Caco-2 (cell line): ENCODE data around the gene ZC3H4. TPM values are rescaled to one million over a fixed set of nuclear protein-coding genes. Genes with fewer than 3 reads are reported as not detected.

ENCODE experiments used
- BruUV-seq: library from RNA; stranded (reverse); fragments of 400-500 nt; replicated peaks from 2 replicates; lab custom pipeline; 2021; lab: Mats Ljungman, UMichigan
- CTCF ChIA-PET: fragments of 300-600 bp; sonication (Branson Sonifier 250); formaldehyde crosslinking; loops from one replicate; lab custom pipeline; 2022; ENCODE audit warnings: antibody characterized with exemption; lab: Charles Lee
- POLR2A ChIA-PET: fragments of 300-600 bp; sonication (Branson Sonifier 250); formaldehyde crosslinking; loops from one replicate; lab custom pipeline; 2022; ENCODE audit warnings: antibody characterized with exemption; lab: Charles Lee
- DNase-seq, 2 experiments: peaks; one replicate each; pipeline versions ENCODE4 v3.0.0 to v3.0.0-alpha.2; 2020 to 2022
- H3K27me3 ChIP-seq: replicated peaks from 2 replicates; pipeline ENCODE4 v1.6.0; 2011; ENCODE audit warnings: low read length; ENCODE audit not compliant: control insufficient read depth, insufficient read depth
- H3K36me3 ChIP-seq: 2 replicates; pipeline ENCODE4 v1.5.1; 2011; ENCODE audit warnings: low read length; ENCODE audit not compliant: control insufficient read depth, insufficient read depth
- H3K4me1 ChIP-seq: fragments of 250-450 bp; sonication (Bioruptor Pico); 2 replicates; pipeline ENCODE4 v1.5.1; 2020; ENCODE audit warnings: mild to moderate bottlenecking
- H3K4me3 ChIP-seq: 2 replicates; pipeline ENCODE4 v1.5.1; 2011; ENCODE audit warnings: low read depth, mild to moderate bottlenecking, control low read depth, low read length
- H3K9me3 ChIP-seq: fragments of 250-450 bp; sonication (Bioruptor Pico); 2 replicates; pipeline ENCODE4 v1.5.1; 2020; ENCODE audit warnings: mild to moderate bottlenecking, moderate library complexity
- H3K27ac Mint-ChIP-seq: one replicate; pipeline ENCODE4 v1.8.0; 2022; ENCODE audit warnings: mixed read lengths; ENCODE audit not compliant: unreplicated experiment
- H3K27me3 Mint-ChIP-seq: one replicate; pipeline ENCODE4 v1.8.0; 2022; ENCODE audit warnings: mixed read lengths; ENCODE audit not compliant: insufficient read depth, unreplicated experiment
- H3K36me3 Mint-ChIP-seq: one replicate; pipeline ENCODE4 v1.8.0; 2022; ENCODE audit warnings: mild to moderate bottlenecking, mixed read lengths; ENCODE audit not compliant: insufficient read depth, unreplicated experiment
- H3K4me1 Mint-ChIP-seq: one replicate; pipeline ENCODE4 v1.8.0; 2022; ENCODE audit warnings: low read depth, mixed read lengths; ENCODE audit not compliant: unreplicated experiment
- H3K4me3 Mint-ChIP-seq: one replicate; pipeline ENCODE4 v1.8.0; 2022; ENCODE audit warnings: mild to moderate bottlenecking, moderate library complexity, mixed read lengths; ENCODE audit not compliant: unreplicated experiment
- H3K9me3 Mint-ChIP-seq: one replicate; pipeline ENCODE4 v1.8.0; 2022; ENCODE audit warnings: mixed read lengths; ENCODE audit not compliant: unreplicated experiment
- CTCF ChIP-seq, 2 experiments: fragments of 200-600 bp in 1 of 2; IDR thresholded peaks; 1 replicate in 1 of 2; 2 replicates in 1 of 2; pipeline versions ENCODE4 v1.5.1 to v1.8.0; 2011 to 2022; ENCODE audit warnings: antibody characterized with exemption in 1 of 2, control low read depth in 1 of 2, inconsistent platforms in 1 of 2, low read depth in 1 of 2, low read length in 1 of 2, mild to moderate bottlenecking in 1 of 2, moderate library complexity in 1 of 2; ENCODE audit not compliant: insufficient read depth in 1 of 2, severe bottlenecking in 1 of 2, unreplicated experiment in 1 of 2
- intact Hi-C: fragments of 100-400 bp; cut with micrococcal nuclease; formaldehyde crosslinking; loops from one replicate; pipeline ENCODE4 v1.10.0; 2022; ENCODE audit not compliant: unreplicated experiment
- total RNA-seq: library from RNA; stranded (reverse); gene quantifications from 2 replicates; pipeline ENCODE4 v1.2.3, GENCODE V29; 2022

Gene ZC3H4
- total RNA-seq, 1 experiment from 2014 or later: 70.3 TPM

GRCh38 chr19:47123406-47123805, 9.8 kb upstream of the ZC3H4 start:
- peaks cover 27% of the 10 kb centered on the region for H3K4me1 ChIP-seq
- Mint-ChIP-seq H3K9me3 (no peaks in the 10 kb centered on the region), H3K4me3 (no peak overlapping the region), H3K27ac (peak overlapping the region; percentile 90), H3K4me1 (peaks cover 19% of the 10 kb centered on the region), H3K36me3 (peaks cover 8% of the 10 kb centered on the region), H3K27me3 (no peaks in the 10 kb centered on the region)
- POLR2A ChIA-PET: interaction anchor here (0.6 kb wide), 3 partner anchors 40 to 105 kb away, joined by 3 to 4 read pairs (median 3); no protein-coding TSS in a partner anchor
- no peaks in the 10 kb centered on the region for H3K9me3 ChIP-seq
- no peak overlapping the region for H3K4me3 ChIP-seq
- H3K27me3 ChIP-seq: no peaks in the 10 kb centered on the region
- CTCF ChIA-PET: interaction anchor here (0.6 to 1.8 kb wide), 5 partner anchors 12 to 356 kb away, joined by 3 to 8 read pairs (median 6); no protein-coding TSS in a partner anchor
- no peaks in the 10 kb centered on the region for H3K36me3 ChIP-seq
- no TSS peak for BruUV-seq
- no peak for DNase-seq
- intact Hi-C loops: loop anchor here (10.0 kb wide), 1 partner anchor 269 kb away; the partner anchor contains the start of gene AP2S1
- no peak for TF ChIP-seq CTCF (IDR thresholded peaks at IDR 0.05; ENCODE audit: insufficient read depth in 1 of 2, low read depth in 1 of 2, low read length in 1 of 2, severe bottlenecking in 1 of 2, unreplicated experiment in 1 of 2)

- Mint-ChIP-seq H3K27ac (peak overlapping the region; percentile 90), H3K36me3 (peaks cover 8% of the 10 kb centered on the region), H3K9me3 (no peaks in the 10 kb centered on the region), H3K27me3 (no peaks in the 10 kb centered on the region), H3K4me3 (no peak overlapping the region), H3K4me1 (peaks cover 19% of the 10 kb centered on the region)
- no peaks in the 10 kb centered on the region for H3K36me3 ChIP-seq
- intact Hi-C loops: loop anchor here (10.0 kb wide), 1 partner anchor 268 kb away; the partner anchor contains the start of gene AP2S1
- DNase-seq: peak; percentile 48 to 57
- BruUV-seq: no TSS peak
- ChIA-PET POLR2A (interaction anchor here (0.6 to 1.6 kb wide), 3 partner anchors 9 to 92 kb away, joined by 3 to 7 read pairs (median 3); partner anchors contain the start of gene ZC3H4), CTCF (interaction anchor here (0.6 to 1.8 kb wide), 6 partner anchors 13 to 164 kb away, joined by 3 to 8 read pairs (median 6); no protein-coding TSS in a partner anchor)
- no peaks in the 10 kb centered on the region for H3K27me3 ChIP-seq
- H3K9me3 ChIP-seq: no peaks in the 10 kb centered on the region
- no peak for TF ChIP-seq CTCF (IDR thresholded peaks at IDR 0.05; ENCODE audit: insufficient read depth in 1 of 2, low read depth in 1 of 2, low read length in 1 of 2, severe bottlenecking in 1 of 2, unreplicated experiment in 1 of 2)
- H3K4me3 ChIP-seq: no peak overlapping the region
- H3K4me1 ChIP-seq: peaks cover 27% of the 10 kb centered on the region
Measured at GRCh38 chr19:47122359-47123335, 9.1 kb upstream of the ZC3H4 start.

- H3K36me3 Mint-ChIP-seq: peaks cover 8% of the 10 kb centered on the region
- no TSS peak for BruUV-seq
- no peak overlapping the region for H3K27ac Mint-ChIP-seq
- Histone ChIP-seq H3K4me1 (peaks cover 27% of the 10 kb centered on the region), H3K27me3 (no peaks in the 10 kb centered on the region), H3K4me3 (no peak overlapping the region), H3K9me3 (no peaks in the 10 kb centered on the region), H3K36me3 (no peaks in the 10 kb centered on the region)
- intact Hi-C loops: loop anchor here (10.0 kb wide), 1 partner anchor 266 kb away; the partner anchor contains the start of gene AP2S1
- H3K9me3 Mint-ChIP-seq: no peaks in the 10 kb centered on the region
- CTCF ChIA-PET: no interaction called here
- no peak for TF ChIP-seq CTCF (IDR thresholded peaks at IDR 0.05; ENCODE audit: insufficient read depth in 1 of 2, low read depth in 1 of 2, low read length in 1 of 2, severe bottlenecking in 1 of 2, unreplicated experiment in 1 of 2)
- DNase-seq: no peak
- H3K4me1 Mint-ChIP-seq: peaks cover 19% of the 10 kb centered on the region
- no peaks in the 10 kb centered on the region for H3K27me3 Mint-ChIP-seq
- no peak overlapping the region for H3K4me3 Mint-ChIP-seq
- POLR2A ChIA-PET: no interaction called here
Measured at GRCh38 chr19:47120470-47121067, 7.0 kb upstream of the ZC3H4 start.
